Keratinocyte (primary cell): ENCODE measurements around the gene CTR9.

Experiments
- CTCF ChIP-seq, 3 experiments: IDR thresholded peaks in 1 of 3; conservative IDR thresholded peaks in 1 of 3; optimal IDR thresholded peaks in 1 of 3; 2 replicates in 2 of 3; 3 replicates in 1 of 3; pipeline versions ENCODE3 to v1.5.1; 2011; ENCODE audit warnings: low read length in 3 of 3, mild to moderate bottlenecking in 3 of 3, moderate library complexity in 2 of 3, control low read depth in 1 of 3, inconsistent platforms in 1 of 3; ENCODE audit not compliant: insufficient read depth in 2 of 3; ENCODE audit errors: extremely low read depth in 1 of 3
- EZH2 ChIP-seq: IDR thresholded peaks from one replicate; pipeline ENCODE4 v1.6.1; 2012; ENCODE audit warnings: inconsistent platforms, mild to moderate bottlenecking, low read length, moderate library complexity

- TF ChIP-seq CTCF (optimal IDR thresholded peaks at IDR 0.05 in 1 of 3, IDR thresholded peaks at IDR 0.05 in 1 of 3, conservative IDR thresholded peaks at IDR 0.05 in 1 of 3; ENCODE audit: extremely low read depth in 1 of 3, insufficient read depth in 2 of 3, low read length in 3 of 3): peak in 1 of 3 experiments; percentile 17
- no peak for TF ChIP-seq EZH2
Observed at GRCh38 chr11:10808553-10809372, 57.7 kb downstream of the CTR9 start, which contains the start of gene EIF4G2.
